ENCODE measurements around the gene GORASP2. TPM values are rescaled to one million over a fixed set of nuclear protein-coding genes. Genes with fewer than 3 reads are reported as not detected.
A peak's percentile ranks its signal among the peaks of the same experiment; 100 is the strongest.

Gene GORASP2
- total RNA-seq, 1 experiment from 2014 or later, result 57.0 TPM

GRCh38 chr2:170965446-170966225, 36.6 kb downstream of the GORASP2 start:
- peak; percentile 72 for DNase-seq (ENCODE audit: low spot score)

DNA sequence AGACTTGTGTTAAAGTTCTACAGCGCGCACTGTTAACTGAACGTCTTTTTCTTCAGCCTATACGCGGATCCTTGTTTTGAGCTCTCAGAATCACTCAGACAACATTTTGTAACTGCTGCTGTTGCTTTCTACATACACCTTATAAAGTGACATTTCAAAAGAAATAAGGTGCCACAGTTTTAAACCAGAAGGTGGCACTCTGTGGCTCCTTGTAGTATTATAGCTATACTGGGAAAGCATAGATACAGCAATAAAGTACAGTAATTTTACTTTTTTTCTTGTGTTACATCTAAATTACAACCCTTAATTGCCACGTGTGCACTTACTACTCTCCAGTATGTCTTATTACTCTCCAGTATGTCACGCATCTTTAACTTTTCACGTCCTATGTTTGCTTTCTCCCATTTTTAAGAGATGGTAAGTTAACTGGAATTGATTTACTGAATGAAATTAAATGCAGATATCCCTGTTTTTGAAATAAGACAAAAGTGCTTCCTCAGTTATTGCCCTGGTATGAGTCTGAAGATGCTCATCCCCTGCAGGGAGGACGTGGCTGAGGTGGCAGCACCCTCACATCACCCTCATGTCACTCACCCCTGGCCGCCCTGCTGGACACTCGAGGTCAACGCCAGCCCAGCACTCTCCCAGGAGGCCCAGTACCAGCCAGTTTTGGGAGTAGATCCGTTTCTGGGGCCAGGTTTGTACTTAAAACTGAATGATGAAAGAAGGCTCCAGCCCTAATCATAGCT, 37.8 kb downstream of the GORASP2 start:
- peak; percentile 20 for DNase-seq (ENCODE audit: low spot score)

- no peak for DNase-seq (ENCODE audit: low spot score)
Measured at GRCh38 chr2:170967553-170967952, 38.5 kb downstream of the GORASP2 start.

DNA sequence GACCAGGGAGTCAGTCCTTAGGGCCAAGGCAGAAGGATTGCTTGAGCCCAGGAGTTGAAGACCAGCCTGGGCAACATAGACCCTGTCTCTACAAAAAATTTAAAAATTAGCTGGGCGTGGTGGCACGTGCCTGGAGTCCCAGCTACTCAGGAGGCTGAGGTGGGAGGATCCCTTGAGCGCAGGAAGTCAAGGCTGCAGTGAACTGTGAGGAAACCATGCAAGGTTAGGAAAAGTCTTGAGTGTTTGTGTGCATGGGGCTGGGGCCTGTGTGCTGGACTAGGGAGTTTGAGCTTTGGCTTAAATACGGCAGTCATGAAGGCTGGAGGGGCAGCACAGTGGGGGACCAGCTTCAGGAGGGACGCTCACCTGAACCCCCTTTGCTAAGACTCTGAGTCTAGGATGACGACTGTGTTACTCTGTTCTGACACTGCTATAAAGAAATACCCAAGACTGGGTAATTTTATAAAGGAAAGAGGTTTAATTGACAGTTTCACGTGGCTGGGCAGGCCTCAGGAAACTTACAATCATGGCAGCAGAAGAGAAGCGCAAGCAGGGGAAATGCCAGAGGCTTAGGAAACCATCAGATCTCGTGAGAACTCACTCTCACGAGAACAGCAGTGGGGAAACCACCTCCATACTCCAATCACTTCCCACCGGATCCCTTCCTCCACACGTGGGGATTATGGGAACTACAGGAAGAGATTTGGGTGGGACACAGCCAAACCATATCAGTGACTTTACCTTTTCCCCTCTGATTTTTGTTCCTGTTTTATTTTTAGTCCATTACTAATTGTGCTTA, 39.4 kb downstream of the GORASP2 start:
- DNase-seq (ENCODE audit: low spot score), result no peak

DNA sequence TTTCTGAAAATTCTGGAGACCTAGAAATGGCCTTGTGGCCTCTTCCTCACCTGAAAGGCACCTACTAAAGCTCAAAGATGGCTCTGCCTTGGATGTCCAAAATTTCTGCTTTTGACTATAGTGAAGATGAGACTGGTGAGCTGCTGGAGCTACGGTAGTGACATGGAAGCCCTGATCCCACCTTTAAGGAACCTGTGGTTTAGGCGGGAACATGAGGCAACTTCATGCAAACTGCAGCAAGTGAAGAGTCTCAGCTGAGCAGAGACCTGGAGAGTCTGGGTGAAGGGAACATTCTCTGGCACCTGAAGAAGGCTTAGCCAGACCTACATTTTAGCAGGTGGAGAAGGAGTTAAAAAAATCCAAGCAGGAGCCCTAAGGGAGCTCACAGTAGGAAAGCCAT, 40.0 kb downstream of the GORASP2 start:
- DNase-seq (ENCODE audit: low spot score), result no peak

GRCh38 chr2:170969872-170970496, 40.9 kb downstream of the GORASP2 start:
- no peak for DNase-seq (ENCODE audit: low spot score)

DNA sequence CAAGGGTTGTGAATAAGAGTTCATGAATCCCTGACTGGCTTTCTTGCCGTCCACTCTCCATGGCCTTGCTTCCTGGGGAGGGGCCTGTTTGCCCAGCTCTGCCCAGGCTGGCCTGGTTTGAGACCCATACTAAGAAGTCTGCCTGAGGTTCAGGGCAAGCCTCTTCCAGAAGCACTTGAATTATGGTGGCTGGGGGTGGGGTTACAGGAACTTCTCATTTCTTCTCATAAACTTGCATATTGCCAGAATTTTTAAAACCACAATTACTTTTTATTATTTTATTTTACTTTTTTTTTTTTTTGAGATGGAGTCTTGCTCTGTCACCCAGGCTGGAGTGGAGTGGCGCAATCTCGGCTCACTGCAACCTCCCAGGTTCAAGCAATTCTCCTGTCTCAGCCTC, 42.0 kb downstream of the GORASP2 start:
- DNase-seq (ENCODE audit: low spot score), result no peak

- DNase-seq (ENCODE audit: low spot score), result peak; percentile 59
Measured at GRCh38 chr2:170972296-170973224, 43.5 kb downstream of the GORASP2 start.

DNA sequence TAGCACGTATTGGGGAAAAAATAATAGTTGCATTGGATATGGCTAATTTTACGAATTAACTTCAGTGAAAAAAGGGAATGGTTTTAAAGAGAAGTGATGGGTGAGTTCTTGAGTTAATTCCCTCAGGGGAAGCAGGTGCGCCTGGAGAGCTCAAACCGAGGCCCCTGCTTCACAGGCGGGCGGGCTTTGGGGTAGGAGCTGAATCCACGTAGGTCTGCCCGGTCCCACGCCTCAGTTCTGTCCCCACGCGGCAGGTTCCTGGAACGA, 44.1 kb downstream of the GORASP2 start:
- DNase-seq (ENCODE audit: low spot score), result no peak

DNA sequence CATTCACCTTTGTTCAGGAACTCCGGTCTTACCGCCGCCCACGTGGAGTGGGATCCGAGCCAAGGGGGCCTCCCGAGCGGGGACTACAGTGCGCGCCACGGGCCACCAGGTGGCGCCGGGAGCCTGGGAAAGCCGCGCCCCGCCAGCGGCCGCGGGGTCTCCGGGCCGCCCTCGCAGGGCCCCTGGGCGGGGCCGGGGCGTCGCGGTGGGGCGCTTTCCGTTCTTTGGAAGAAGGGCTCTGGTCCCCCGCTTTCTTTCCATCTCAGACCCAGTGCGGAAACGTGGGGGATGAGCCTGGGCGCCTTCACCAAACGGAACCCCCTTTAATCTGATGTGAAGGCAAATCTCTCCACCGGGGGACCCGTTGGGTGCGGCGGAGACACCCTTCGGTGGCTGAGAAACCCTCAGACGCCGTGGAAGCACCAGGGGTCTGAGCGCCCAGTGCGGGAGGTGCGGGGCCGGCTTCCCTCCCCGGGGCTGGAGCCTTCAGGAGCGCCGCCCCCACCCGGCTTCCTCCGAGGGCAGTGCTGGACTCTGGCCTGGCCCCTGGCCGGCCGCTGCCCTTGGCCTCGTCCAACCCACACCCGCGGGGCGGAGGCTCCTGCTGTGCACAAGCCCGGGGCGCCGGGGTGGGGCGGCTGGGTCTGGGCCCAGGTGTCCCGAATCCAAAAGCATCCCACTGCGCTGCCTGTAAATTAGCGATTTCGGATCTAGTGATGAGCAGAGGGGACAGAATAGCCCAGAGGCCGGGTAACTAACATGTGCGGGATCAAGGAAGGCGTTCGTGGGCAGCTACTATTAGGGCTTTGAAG, 44.6 kb downstream of the GORASP2 start:
- DNase-seq (ENCODE audit: low spot score), result peak; percentile 93

- DNase-seq (ENCODE audit: low spot score), result no peak
Measured at GRCh38 chr2:170974304-170974993, 45.4 kb downstream of the GORASP2 start.

DNA sequence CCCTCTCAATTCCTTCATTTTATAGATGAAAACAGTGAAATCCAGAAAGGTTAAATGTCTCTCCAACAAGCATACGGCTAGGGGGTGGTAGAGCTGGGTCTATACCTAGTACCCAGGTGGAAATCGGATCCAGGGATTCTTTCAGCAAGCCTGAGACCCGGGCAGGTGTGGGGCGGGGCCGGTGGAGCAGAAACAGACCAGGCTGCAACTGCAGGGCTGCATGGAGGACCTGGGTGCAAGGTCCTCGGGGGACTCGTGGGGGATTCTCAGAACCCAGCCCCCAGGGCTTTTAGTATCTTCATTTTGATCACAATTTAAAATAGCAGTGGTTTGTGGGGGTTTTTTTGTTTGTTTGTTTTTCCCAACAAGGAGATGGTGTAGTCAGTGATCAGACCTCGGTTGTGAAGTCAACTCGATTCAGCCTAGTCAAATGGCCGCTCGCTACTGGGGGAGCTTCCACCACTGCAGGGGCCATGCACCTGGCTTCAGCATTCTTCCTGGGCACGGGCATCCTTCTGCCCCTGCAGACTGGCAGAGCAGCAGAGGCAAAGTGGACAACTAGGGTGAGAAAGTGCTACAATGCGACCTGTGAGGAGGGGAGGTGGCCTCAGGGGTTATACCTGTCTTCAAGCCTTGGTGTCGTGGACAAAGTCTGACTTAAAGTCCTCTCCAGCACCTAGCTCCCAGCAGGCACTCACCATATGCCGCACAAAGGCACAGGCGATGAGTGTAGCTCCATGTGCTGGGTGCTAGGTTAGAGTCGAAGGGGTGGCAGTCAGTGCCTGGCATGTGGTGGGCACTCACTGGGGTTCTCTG, 46.3 kb downstream of the GORASP2 start:
- no peak for DNase-seq (ENCODE audit: low spot score)

DNA sequence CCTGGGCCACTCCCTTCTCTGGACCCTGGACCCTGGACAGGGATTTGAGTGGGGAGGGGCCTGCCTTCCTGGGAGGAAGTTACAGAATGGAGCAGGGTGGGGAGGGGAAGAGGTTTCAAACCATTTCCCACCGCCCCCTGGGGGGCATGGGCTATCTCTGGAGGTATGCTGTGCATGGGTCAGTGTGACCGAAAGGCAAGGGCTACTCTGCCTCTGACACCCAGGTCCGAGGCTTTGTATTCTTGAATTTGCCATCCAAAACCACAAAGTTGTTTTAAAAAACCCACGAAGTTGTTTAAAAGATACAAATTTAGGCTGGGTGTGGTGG, 46.9 kb downstream of the GORASP2 start:
- DNase-seq (ENCODE audit: low spot score), result no peak

DNA sequence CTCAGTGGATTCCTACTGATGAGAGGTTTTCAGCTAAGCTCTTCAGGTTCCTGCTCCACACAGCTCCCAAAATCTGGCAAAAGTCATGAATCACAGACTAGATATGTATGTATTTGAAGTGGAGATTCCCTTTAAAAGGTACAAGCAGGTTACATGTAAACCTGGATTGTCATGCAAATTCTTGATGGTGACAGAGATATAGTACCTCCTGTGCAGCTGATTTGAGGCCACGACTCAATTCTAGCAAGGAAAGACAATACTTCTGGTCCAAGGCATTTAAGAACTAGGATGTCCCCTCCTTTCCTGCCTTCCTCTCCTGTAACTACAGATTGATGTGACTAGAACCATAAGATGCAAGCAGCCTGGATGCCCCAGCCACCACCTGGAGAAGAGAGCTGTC, 55.0 kb downstream of the GORASP2 start:
- DNase-seq (ENCODE audit: low spot score), result no peak

- no peak for DNase-seq (ENCODE audit: low spot score)
Measured at GRCh38 chr2:170985407-170985806, 56.4 kb downstream of the GORASP2 start.

- no peak for DNase-seq (ENCODE audit: low spot score)
Measured at GRCh38 chr2:170986566-170987258, 57.7 kb downstream of the GORASP2 start.

- DNase-seq (ENCODE audit: low spot score), result no peak
Measured at GRCh38 chr2:170991398-170992182, 62.5 kb downstream of the GORASP2 start.

Data from HT-29 (cell line).